Ishikawa (cell line): ENCODE data around the gene CDR2.

ENCODE experiments used
- CEBPB ChIP-seq: IDR thresholded peaks from 2 replicates; pipeline ENCODE4 v1.6.1; 2012
- CREB1 ChIP-seq: IDR thresholded peaks from 2 replicates; pipeline ENCODE4 v1.6.1; 2012; ENCODE audit warnings: low read depth
- EGR1 ChIP-seq: IDR thresholded peaks from 2 replicates; pipeline ENCODE4 v1.6.1; 2012
- EP300 ChIP-seq: IDR thresholded peaks from 2 replicates; pipeline ENCODE4 v1.6.1; 2012; ENCODE audit warnings: borderline replicate concordance
- FOXM1 ChIP-seq: IDR thresholded peaks from 2 replicates; pipeline ENCODE4 v1.6.1; 2012; ENCODE audit warnings: low read depth, borderline replicate concordance
- MAX ChIP-seq: IDR thresholded peaks from 2 replicates; pipeline ENCODE4 v1.6.1; 2012
- NFIC ChIP-seq: IDR thresholded peaks from 2 replicates; pipeline ENCODE4 v1.6.1; 2012
- RAD21 ChIP-seq: IDR thresholded peaks from 2 replicates; pipeline ENCODE4 v1.6.1; 2012; ENCODE audit warnings: low read depth
- REST ChIP-seq: IDR thresholded peaks from 2 replicates; pipeline ENCODE4 v1.6.1; 2012; ENCODE audit warnings: low read depth, mild to moderate bottlenecking
- TAF1 ChIP-seq: IDR thresholded peaks from 2 replicates; pipeline ENCODE4 v1.6.1; 2012; ENCODE audit warnings: low read depth, mild to moderate bottlenecking
- TCF12 ChIP-seq: IDR thresholded peaks from 2 replicates; pipeline ENCODE4 v1.6.1; 2012; ENCODE audit warnings: low read depth
- TEAD4 ChIP-seq: IDR thresholded peaks from 2 replicates; pipeline ENCODE4 v1.6.1; 2012
- USF1 ChIP-seq: IDR thresholded peaks from 2 replicates; pipeline ENCODE4 v1.6.1; 2012
- YY1 ChIP-seq: IDR thresholded peaks from 2 replicates; pipeline ENCODE4 v1.6.1; 2012; ENCODE audit warnings: low read depth
- ZBTB7A ChIP-seq: IDR thresholded peaks from 2 replicates; pipeline ENCODE4 v1.6.1; 2012; ENCODE audit warnings: low read depth

Gene CDR2

GRCh38 chr16:22326771-22327445 lies 47.5 kb downstream of the CDR2 start:
- TF ChIP-seq NFIC (no peak), USF1 (no peak), CEBPB (no peak), ZBTB7A (no peak), TAF1 (no peak)

- TF ChIP-seq CREB1 = no peak
- no peak for TF ChIP-seq MAX
- no peak for TF ChIP-seq EP300
- TF ChIP-seq ZBTB7A = no peak
- no peak for TF ChIP-seq USF1
- TF ChIP-seq RAD21 = no peak
- TF ChIP-seq CEBPB = no peak
- no peak for TF ChIP-seq NFIC
- TF ChIP-seq TCF12 = no peak
- TF ChIP-seq EGR1 = no peak
- no peak for TF ChIP-seq FOXM1
- no peak for TF ChIP-seq YY1
- TF ChIP-seq REST = no peak
- TF ChIP-seq TEAD4 = no peak
- TF ChIP-seq TAF1 = no peak
Observed at GRCh38 chr16:22326369-22326652, 48.1 kb downstream of the CDR2 start.

GRCh38 chr16:22325598-22326368 lies 48.6 kb downstream of the CDR2 start:
- no peak for TF ChIP-seq EGR1
- no peak for TF ChIP-seq CREB1
- TF ChIP-seq TEAD4 = no peak
- TF ChIP-seq CEBPB = no peak
- TF ChIP-seq ZBTB7A = no peak
- TF ChIP-seq EP300 = no peak
- TF ChIP-seq USF1 = no peak
- TF ChIP-seq FOXM1 = no peak
- TF ChIP-seq REST = no peak
- TF ChIP-seq TAF1 = no peak
- no peak for TF ChIP-seq RAD21
- no peak for TF ChIP-seq NFIC
- TF ChIP-seq YY1 = no peak
- no peak for TF ChIP-seq MAX
- no peak for TF ChIP-seq TCF12

- TF ChIP-seq NFIC = no peak
- TF ChIP-seq CREB1 = no peak
- no peak for TF ChIP-seq CEBPB
- no peak for TF ChIP-seq MAX
- TF ChIP-seq REST = no peak
- TF ChIP-seq EP300 = no peak
- TF ChIP-seq TEAD4 = no peak
- no peak for TF ChIP-seq TAF1
- TF ChIP-seq EGR1 = no peak
- TF ChIP-seq TCF12 = no peak
Observed at GRCh38 chr16:22324787-22325597, 49.4 kb downstream of the CDR2 start.
